ENCODE measurements around the gene CCDC197.

The CCDC197 gene

DNA sequence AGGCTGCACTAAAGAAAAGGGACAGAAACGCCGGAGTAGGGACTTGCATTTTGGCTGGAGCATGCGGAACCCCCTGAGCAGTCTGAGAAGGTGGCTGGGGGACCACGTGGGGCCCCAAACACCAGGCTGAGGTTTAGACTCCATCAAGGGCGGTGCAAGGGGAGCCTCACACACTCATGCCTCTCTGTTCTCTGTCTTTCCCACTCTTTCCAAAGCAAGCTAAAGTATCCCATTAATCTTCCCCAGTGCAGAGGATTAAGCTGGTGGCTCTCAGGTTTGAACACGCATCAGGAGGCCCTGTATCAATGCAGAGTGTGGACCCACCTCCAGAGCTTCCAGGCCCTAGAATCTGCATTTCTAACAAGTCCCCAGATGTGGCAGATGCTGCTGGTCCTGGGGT, 13.5 kb downstream of the CCDC197 start:
- H3K27me3 ChIP-seq (ENCODE audit: control insufficient read depth, insufficient read depth, low read length): peaks cover 11% of the 10 kb centered on the region
- H3K4me3 ChIP-seq (ENCODE audit: low read length): no peak overlapping the region
- no peak overlapping the region for H3K9ac ChIP-seq (ENCODE audit: low read length)
- H3K36me3 ChIP-seq (ENCODE audit: control insufficient read depth, insufficient read depth, low read length): no peaks in the 10 kb centered on the region
- no peaks in the 10 kb centered on the region for H3K9me3 ChIP-seq (ENCODE audit: control insufficient read depth, low read length)
- peaks cover 4% of the 10 kb centered on the region for H3K4me1 ChIP-seq (ENCODE audit: control insufficient read depth, insufficient read depth, low read length)

DNA sequence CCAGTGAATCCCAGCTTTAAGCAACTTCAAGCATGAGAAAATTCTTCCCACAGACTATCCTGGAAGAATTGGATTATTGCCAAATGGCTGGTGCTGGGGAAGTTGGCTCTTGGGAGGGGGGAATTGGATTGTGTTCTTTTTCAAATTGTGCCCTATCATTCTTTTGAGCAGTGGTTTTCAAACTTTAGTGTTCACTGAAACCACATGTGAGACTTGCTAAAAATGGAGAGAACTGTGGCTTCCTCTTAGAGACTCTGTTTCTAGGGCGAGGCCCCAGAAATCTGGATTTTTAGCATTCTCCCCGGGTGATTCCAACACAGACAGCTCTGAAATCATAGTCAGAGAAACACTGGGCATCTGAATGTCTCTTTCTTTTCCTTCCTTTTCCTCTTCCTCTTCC, 14.7 kb downstream of the CCDC197 start:
- Histone ChIP-seq H3K9me3 (ENCODE audit: control insufficient read depth, low read length) (no peaks in the 10 kb centered on the region), H3K36me3 (ENCODE audit: control insufficient read depth, insufficient read depth, low read length) (no peaks in the 10 kb centered on the region)

DNA sequence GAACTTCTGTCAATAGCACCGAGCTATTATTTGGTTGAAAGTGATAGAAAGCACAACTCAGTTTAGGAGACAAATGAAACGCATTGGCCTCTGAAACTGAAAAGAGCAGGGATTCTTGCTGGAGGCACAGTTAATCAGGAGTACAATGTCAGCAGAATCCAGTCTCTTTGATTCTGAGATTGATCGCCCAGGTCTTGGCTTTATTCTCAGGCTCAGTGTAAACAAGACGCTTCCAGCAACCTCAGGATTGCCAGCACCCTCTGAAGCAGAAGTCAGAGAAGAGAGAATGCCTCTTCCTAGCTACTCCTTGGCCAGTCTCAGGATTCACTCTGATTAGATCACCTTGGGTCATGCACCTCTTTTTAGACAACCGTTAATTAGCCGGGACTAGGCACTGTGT, 17.3 kb downstream of the CCDC197 start:
- peaks cover 8% of the 10 kb centered on the region for H3K27me3 ChIP-seq (ENCODE audit: control insufficient read depth, insufficient read depth, low read length)
- no peaks in the 10 kb centered on the region for H3K9me3 ChIP-seq (ENCODE audit: control insufficient read depth, low read length)
- H3K4me3 ChIP-seq (ENCODE audit: low read length): no peak overlapping the region
- H3K4me1 ChIP-seq (ENCODE audit: control insufficient read depth, insufficient read depth, low read length): peaks cover 4% of the 10 kb centered on the region
- no peaks in the 10 kb centered on the region for H3K36me3 ChIP-seq (ENCODE audit: control insufficient read depth, insufficient read depth, low read length)
- no peak overlapping the region for H3K9ac ChIP-seq (ENCODE audit: low read length)

More for the DNA sequence above, 14.7 kb downstream of the CCDC197 start:
- Histone ChIP-seq H3K9ac (ENCODE audit: low read length) (no peak overlapping the region), H3K4me1 (ENCODE audit: control insufficient read depth, insufficient read depth, low read length) (peaks cover 4% of the 10 kb centered on the region), H3K27me3 (ENCODE audit: control insufficient read depth, insufficient read depth, low read length) (peaks cover 11% of the 10 kb centered on the region), H3K4me3 (ENCODE audit: low read length) (no peak overlapping the region)

DNA sequence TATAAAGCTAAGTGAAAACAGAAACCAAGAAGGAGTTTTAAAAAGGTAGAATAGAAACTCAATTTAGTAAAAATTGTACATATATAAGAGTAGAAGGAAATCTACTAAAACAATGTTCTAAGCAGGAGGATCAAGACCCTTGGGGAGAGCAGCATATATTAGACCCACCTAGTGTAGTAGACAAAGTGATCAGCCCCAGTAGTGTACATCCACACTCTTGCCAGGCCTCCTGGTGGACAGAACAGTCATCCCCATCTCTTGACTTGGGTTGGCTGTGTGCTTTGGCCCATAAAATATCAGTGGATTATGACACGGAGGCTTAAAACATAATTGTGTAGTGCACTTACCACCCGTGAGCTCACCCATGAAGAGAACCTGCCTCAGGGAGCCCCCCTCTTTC, 18.1 kb downstream of the CCDC197 start:
- Histone ChIP-seq H3K36me3 (ENCODE audit: control insufficient read depth, insufficient read depth, low read length) (no peaks in the 10 kb centered on the region), H3K4me3 (ENCODE audit: low read length) (no peak overlapping the region), H3K9ac (ENCODE audit: low read length) (no peak overlapping the region), H3K9me3 (ENCODE audit: control insufficient read depth, low read length) (no peaks in the 10 kb centered on the region), H3K4me1 (ENCODE audit: control insufficient read depth, insufficient read depth, low read length) (no peaks in the 10 kb centered on the region), H3K27me3 (ENCODE audit: control insufficient read depth, insufficient read depth, low read length) (peaks cover 4% of the 10 kb centered on the region)

DNA sequence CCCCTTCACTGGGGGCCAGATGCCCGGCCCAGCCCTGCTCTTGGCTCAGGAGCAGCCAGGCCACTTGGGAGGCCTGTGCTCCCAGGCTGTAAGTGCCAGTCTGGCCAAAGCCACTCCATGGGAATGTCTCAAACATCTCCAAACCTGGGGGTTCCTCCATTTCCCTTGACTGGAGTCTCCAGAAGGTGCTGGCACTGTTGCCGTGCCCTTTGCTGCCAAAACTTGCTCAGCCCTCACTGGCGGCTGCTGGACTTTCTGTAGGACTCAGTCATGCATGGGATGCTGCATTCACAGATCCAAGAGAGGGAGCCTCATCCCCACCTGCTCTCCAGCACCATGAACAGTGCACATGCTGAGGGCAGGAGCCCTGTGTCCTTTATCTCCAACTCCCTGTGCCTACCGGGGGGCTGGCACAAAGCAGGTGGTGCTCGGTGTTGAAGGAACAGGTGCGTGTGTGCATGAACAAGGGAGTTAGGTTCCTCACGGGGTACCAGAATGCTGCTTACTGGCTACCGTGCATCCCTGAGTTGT, 19.4 kb downstream of the CCDC197 start:
- no peak overlapping the region for H3K4me3 ChIP-seq (ENCODE audit: low read length)
- no peaks in the 10 kb centered on the region for H3K4me1 ChIP-seq (ENCODE audit: control insufficient read depth, insufficient read depth, low read length)
- no peaks in the 10 kb centered on the region for H3K9me3 ChIP-seq (ENCODE audit: control insufficient read depth, low read length)
- no peaks in the 10 kb centered on the region for H3K27me3 ChIP-seq (ENCODE audit: control insufficient read depth, insufficient read depth, low read length)
- no peak overlapping the region for H3K9ac ChIP-seq (ENCODE audit: low read length)
- no peaks in the 10 kb centered on the region for H3K36me3 ChIP-seq (ENCODE audit: control insufficient read depth, insufficient read depth, low read length)

DNA sequence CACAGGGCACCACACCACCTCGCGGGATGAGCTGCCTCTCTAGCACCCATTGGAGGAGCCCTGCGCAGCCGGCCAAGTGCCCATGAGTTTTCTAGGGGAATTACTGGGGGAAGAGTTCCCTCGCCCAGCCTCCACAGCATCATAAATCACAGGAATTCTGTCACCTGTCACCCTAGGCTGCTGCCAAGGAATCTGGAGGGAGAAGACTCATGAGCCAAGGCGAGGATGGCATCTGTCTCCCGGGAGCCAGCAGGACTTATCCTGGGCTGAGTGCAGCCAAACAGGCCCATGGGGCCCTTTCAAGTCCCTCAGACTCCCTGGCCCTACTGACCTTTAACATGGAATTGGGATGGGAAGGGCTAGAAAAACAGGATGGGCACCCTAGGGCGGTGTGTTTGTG, 21.2 kb downstream of the CCDC197 start:
- Histone ChIP-seq H3K36me3 (ENCODE audit: control insufficient read depth, insufficient read depth, low read length) (no peaks in the 10 kb centered on the region), H3K4me1 (ENCODE audit: control insufficient read depth, insufficient read depth, low read length) (peaks cover 5% of the 10 kb centered on the region), H3K9me3 (ENCODE audit: control insufficient read depth, low read length) (no peaks in the 10 kb centered on the region), H3K27me3 (ENCODE audit: control insufficient read depth, insufficient read depth, low read length) (no peaks in the 10 kb centered on the region), H3K9ac (ENCODE audit: low read length) (no peak overlapping the region), H3K4me3 (ENCODE audit: low read length) (no peak overlapping the region)

DNA sequence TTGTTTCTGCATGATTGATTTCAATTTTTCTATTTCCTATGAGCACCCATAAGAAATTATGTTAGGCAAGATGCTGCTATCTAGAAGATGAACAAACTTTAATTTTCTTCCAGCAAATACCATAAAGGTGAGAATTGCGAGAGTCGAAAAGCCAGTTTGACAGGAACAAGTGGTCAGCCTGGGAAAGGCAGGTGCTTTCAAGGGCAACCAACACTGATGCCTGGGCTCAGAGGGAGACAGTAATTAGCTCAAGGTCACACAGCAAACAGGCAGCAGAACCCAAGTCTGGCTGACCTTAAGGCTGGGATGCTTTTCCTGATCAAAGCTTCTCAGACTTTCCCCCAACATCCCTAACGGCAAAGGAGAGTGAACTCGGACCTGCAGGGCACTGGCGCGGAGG, 22.2 kb downstream of the CCDC197 start:
- no peaks in the 10 kb centered on the region for H3K9me3 ChIP-seq (ENCODE audit: control insufficient read depth, low read length)
- peaks cover 5% of the 10 kb centered on the region for H3K4me1 ChIP-seq (ENCODE audit: control insufficient read depth, insufficient read depth, low read length)
- H3K36me3 ChIP-seq (ENCODE audit: control insufficient read depth, insufficient read depth, low read length): no peaks in the 10 kb centered on the region
- no peak overlapping the region for H3K4me3 ChIP-seq (ENCODE audit: low read length)
- no peak overlapping the region for H3K9ac ChIP-seq (ENCODE audit: low read length)
- no peaks in the 10 kb centered on the region for H3K27me3 ChIP-seq (ENCODE audit: control insufficient read depth, insufficient read depth, low read length)

DNA sequence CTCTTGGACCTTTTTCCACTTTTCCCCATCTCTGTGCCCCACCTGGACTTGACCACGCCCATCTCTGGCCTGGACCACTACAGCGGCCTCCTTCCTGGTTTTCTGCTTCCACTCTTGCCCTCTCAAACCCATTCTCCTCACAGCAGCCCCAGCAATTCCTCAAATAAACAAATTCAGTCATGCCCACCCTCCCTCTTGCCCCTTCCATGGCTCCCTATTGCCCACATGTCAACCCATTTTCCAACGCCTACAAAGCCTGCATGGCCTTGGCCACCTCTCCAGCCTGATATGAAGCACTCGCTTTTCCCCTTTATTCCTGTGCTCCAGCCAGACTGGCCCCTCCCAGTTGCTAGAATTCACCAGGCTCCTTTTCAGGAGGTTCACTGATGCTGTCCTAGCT, 23.2 kb downstream of the CCDC197 start:
- H3K36me3 ChIP-seq (ENCODE audit: control insufficient read depth, insufficient read depth, low read length): no peaks in the 10 kb centered on the region
- H3K9me3 ChIP-seq (ENCODE audit: control insufficient read depth, low read length): no peaks in the 10 kb centered on the region
- H3K27me3 ChIP-seq (ENCODE audit: control insufficient read depth, insufficient read depth, low read length): no peaks in the 10 kb centered on the region
- no peak overlapping the region for H3K9ac ChIP-seq (ENCODE audit: low read length)
- H3K4me3 ChIP-seq (ENCODE audit: low read length): no peak overlapping the region
- peaks cover 5% of the 10 kb centered on the region for H3K4me1 ChIP-seq (ENCODE audit: control insufficient read depth, insufficient read depth, low read length)

DNA sequence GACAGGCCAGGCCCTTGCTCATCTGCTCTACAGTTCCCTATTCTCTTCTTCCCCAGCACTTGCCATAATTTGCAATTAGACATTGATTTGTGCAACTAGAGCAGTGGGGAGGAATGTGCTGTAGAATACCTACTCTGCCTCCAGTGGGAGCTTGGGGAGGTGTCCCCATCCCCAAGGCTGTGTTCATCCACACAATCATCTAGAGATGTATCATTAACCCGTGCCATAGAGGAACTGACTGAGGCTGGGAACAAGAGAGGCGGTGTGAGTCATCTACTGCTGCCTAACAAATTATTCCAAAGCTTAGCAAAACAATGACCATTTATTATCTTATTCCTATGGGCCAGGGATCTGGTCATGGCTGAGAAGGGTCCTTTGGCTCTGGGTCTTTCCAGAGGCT, 23.9 kb downstream of the CCDC197 start:
- Histone ChIP-seq H3K4me1 (ENCODE audit: control insufficient read depth, insufficient read depth, low read length) (peaks cover 10% of the 10 kb centered on the region), H3K9me3 (ENCODE audit: control insufficient read depth, low read length) (no peaks in the 10 kb centered on the region), H3K9ac (ENCODE audit: low read length) (no peak overlapping the region), H3K4me3 (ENCODE audit: low read length) (no peak overlapping the region), H3K36me3 (ENCODE audit: control insufficient read depth, insufficient read depth, low read length) (no peaks in the 10 kb centered on the region), H3K27me3 (ENCODE audit: control insufficient read depth, insufficient read depth, low read length) (no peaks in the 10 kb centered on the region)

DNA sequence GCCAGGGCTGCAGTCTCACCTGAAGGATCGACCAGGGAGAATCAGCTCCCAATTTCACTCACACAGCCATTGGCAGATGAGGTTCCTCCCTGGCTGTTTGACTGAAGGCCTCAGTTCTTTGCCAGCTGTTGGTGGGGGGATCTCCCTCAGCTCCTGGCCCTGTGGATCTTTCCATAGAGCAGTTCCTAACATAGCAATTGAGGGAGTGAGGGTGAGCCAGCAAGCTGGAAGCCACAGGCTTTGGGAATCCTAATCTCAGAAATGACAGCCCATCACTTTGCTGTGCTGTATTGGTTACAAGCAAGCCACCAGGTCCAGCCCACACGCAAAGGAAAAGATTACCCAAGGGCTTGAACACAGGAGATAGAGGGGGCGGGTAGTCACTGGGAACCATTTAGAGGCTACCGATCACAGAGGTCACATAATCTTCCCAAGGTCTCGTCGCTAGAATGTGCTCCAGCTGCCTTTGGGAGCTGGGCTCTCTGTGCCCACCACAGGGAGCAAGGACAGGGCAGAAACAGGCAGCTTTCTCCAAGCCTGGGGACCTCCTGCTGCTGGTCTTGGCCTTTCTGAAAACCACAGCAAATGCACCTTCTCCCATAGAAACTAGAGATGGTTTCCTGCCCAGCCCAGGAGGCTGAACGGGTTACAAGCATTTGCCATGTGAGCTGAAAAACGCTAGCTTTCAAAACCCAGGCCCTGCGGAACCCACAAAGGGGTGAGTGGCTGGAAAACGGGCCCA, 24.5 kb downstream of the CCDC197 start:
- Histone ChIP-seq H3K27me3 (ENCODE audit: control insufficient read depth, insufficient read depth, low read length) (no peaks in the 10 kb centered on the region), H3K36me3 (ENCODE audit: control insufficient read depth, insufficient read depth, low read length) (no peaks in the 10 kb centered on the region), H3K4me1 (ENCODE audit: control insufficient read depth, insufficient read depth, low read length) (peaks cover 10% of the 10 kb centered on the region), H3K4me3 (ENCODE audit: low read length) (no peak overlapping the region), H3K9ac (ENCODE audit: low read length) (no peak overlapping the region), H3K9me3 (ENCODE audit: control insufficient read depth, low read length) (no peaks in the 10 kb centered on the region)

DNA sequence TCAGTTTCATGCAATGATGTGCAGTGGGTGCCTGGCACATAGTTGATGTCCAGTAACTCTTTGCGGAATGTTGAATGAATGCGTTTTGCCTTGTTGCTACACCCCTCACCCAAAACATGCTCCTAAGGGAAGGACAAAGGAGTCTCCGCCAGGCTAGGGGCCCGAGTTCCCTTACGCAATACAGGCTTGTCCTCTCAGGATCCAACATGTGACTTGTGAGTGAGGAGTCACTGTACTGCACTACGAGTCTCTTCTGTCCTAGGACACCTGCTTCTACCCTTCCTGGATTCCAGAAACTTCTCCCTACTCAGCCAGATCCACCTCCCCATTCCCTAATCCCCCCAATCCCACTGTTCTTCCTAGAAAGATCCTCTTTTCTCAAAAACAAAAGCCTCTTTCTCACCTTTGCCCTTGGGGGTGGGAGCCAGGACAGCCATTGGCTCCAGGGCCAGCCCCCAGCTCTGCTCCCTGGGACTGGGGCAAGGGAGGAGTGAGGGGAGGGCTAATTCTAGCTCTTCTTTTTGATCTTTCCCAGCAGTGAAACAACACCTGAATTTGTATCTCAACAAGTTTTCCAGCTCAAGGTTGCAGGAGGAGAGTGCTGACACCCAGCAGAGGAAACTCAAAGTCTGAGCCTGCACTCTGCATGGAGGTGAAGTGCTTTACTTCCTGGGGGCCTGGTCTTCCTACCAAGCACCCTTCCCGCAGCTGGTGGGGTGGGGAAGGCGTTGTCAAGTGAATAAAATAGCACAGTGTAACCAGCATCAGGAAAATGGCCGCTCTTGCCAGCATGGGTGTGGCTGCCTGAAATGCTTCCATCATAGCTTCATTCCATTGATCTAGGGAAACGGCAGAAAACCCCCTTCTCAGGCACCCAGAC, 25.7 kb downstream of the CCDC197 start:
- H3K36me3 ChIP-seq (ENCODE audit: control insufficient read depth, insufficient read depth, low read length): no peaks in the 10 kb centered on the region
- no peak overlapping the region for H3K4me3 ChIP-seq (ENCODE audit: low read length)
- no peaks in the 10 kb centered on the region for H3K27me3 ChIP-seq (ENCODE audit: control insufficient read depth, insufficient read depth, low read length)
- H3K9ac ChIP-seq (ENCODE audit: low read length): no peak overlapping the region
- H3K4me1 ChIP-seq (ENCODE audit: control insufficient read depth, insufficient read depth, low read length): peaks cover 21% of the 10 kb centered on the region
- H3K9me3 ChIP-seq (ENCODE audit: control insufficient read depth, low read length): no peaks in the 10 kb centered on the region

DNA sequence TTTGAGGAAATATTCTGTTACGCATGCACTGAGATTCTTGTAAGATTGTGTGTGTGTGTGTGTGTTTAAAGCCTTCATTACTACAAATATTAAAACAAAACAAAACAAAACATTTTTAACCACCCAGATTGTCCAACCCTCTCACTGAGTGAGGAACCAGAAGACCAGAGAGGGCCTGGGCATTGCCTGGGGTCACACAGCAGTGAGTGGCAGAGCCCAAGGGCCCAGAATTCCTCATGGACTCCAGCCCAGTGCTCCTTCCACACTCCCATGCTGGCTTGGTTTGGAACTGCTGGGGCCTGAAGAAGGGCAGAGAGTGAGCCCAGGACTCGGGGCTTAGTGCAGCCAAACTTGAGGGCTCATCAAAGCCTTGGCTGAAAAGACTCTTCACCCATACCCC, 27.4 kb downstream of the CCDC197 start:
- Histone ChIP-seq H3K4me3 (ENCODE audit: low read length) (no peak overlapping the region), H3K27me3 (ENCODE audit: control insufficient read depth, insufficient read depth, low read length) (no peaks in the 10 kb centered on the region), H3K9ac (ENCODE audit: low read length) (no peak overlapping the region), H3K9me3 (ENCODE audit: control insufficient read depth, low read length) (no peaks in the 10 kb centered on the region), H3K4me1 (ENCODE audit: control insufficient read depth, insufficient read depth, low read length) (peaks cover 39% of the 10 kb centered on the region), H3K36me3 (ENCODE audit: control insufficient read depth, insufficient read depth, low read length) (no peaks in the 10 kb centered on the region)
